Colonic mucosa (tissue), 4 donors: ENCODE data around the gene PTPRE. TPM values are rescaled to one million over a fixed set of nuclear protein-coding genes. Genes with fewer than 3 reads are reported as not detected.

Experiments used
- DNase-seq: peaks from one replicate; pipeline ENCODE4 v3.0.0-alpha.2; 2020
- H3K27ac ChIP-seq: fragments of 200-600 bp; one replicate; pipeline ENCODE4 v1.8.0; 2021
- H3K27me3 ChIP-seq: fragments of 200-600 bp; one replicate; pipeline ENCODE4 v1.8.0; 2021
- H3K36me3 ChIP-seq: fragments of 200-600 bp; one replicate; pipeline ENCODE4 v1.8.0; 2021
- H3K4me1 ChIP-seq: fragments of 200-600 bp; one replicate; pipeline ENCODE4 v1.8.0; 2021; ENCODE audit warnings: mild to moderate bottlenecking
- H3K4me3 ChIP-seq: fragments of 200-600 bp; one replicate; pipeline ENCODE4 v1.8.0; 2021
- H3K9ac ChIP-seq, 2 donors: one replicate each; pipeline ENCODE4 v1.7.0; 2013; ENCODE audit warnings: control low read depth in 2 of 2, low read depth in 2 of 2, low read length in 2 of 2
- H3K9me3 ChIP-seq: fragments of 200-600 bp; one replicate; pipeline ENCODE4 v1.8.0; 2021
- intact Hi-C: fragments of 100-400 bp; cut with DNase I; formaldehyde crosslinking; loops from one replicate; pipeline ENCODE4 v1.14.1; 2022
- total RNA-seq, 2 donors: library from RNA; stranded (reverse); fragmentation: NEBNext Ultra II Directional in 1 of 2; extraction: Animal tissue kit (Norgen Biotek cat#: 25700) in 1 of 2; gene quantifications; one replicate each; pipeline ENCODE4 v1.2.1, GENCODE V29; 2021
- TF ChIP-seq, protein P1 (sequence below): fragments of 200-600 bp; IDR thresholded peaks from one replicate; pipeline ENCODE4 v1.8.0; 2022; ENCODE audit warnings: antibody characterized with exemption, mild to moderate bottlenecking
- donor health status: healthy.
- donor health status: DM: no; HTN: no; CAD: no.
- donor health status: DM: no; HTN: no; CAD: no.

PTPRE gene
- total RNA-seq, 2 donors from 2014 or later, result 15.9 to 18.8 TPM

DNA sequence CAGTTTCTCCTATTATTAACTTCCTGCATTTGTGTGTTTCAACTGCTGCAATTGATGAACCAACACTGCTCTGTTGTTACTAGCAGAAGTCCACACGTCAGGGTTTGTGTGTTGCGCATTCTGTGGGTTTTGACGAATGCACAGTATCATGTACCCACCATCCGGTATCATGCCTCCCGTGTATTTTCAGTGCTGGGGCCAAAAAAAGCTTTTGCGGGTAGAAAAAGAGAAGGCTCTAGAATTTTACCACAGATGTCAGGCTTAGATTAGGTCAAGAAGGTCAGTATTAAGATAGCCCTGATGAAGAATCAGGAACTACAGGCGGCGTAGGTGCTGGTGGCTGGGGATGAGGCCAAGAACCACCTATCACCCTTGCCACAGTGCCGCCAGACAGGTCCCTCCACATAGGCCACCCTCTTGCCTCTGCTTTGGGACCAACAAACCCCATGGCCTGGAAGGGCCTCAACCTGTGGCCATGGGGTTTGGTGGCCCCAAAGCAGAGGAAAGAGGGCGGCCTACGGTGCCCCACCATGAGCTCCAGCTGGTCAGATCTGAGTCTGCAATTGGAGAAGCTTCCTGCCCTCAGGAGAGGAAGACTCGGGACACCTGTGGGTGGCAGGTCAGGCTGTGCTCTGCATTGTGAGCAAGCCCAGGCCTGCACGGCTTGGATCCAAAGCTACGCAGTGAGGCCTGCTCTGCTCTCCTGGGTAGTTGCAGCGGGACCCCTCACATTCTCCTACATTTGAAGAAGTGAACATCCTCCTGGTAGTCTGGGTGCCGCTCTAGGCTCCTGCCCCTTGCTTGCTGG, 147.5 kb downstream of the PTPRE start:
- intact Hi-C loops, result no loop called here
- no peaks in the 10 kb centered on the region for H3K9me3 ChIP-seq

DNA sequence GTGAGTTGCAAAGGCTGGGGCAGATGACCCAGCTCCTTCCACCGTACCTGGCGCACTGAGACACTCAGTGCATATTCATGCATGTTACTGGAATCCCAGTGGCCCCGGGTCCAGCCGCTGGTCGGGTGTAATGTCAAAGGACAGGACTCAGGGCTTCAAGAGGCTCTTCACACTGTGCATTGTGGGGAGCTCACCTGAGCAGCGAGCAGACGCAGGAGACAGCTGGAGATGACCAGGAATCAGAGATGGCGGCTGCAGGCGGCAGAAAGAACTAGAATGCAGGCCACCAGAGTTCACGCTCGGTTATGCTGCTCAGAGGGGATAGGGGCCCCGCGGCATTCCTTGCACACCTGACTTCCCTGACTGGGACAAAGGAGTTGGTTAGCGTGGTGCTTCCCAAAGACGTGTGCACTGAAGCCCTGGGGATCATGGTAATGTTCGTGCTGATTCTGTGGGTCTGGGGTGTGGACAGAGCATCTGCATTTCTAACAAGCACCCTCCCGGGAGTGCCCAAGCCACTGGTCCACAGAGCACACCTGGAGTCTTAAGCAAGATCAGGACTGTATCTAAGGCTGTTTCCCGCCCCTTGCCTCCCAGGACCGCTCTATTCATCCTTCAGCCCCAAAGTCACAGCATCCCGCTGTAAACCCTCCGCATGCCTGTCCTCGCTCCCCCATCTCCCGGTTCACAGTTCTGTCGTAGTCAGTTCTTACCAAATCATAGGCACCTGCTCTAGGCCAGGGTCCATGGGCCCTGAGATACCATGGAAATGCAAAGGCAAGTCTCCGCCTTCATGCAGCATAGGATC, 148.4 kb downstream of the PTPRE start:
- TF ChIP-seq, protein P1, sequence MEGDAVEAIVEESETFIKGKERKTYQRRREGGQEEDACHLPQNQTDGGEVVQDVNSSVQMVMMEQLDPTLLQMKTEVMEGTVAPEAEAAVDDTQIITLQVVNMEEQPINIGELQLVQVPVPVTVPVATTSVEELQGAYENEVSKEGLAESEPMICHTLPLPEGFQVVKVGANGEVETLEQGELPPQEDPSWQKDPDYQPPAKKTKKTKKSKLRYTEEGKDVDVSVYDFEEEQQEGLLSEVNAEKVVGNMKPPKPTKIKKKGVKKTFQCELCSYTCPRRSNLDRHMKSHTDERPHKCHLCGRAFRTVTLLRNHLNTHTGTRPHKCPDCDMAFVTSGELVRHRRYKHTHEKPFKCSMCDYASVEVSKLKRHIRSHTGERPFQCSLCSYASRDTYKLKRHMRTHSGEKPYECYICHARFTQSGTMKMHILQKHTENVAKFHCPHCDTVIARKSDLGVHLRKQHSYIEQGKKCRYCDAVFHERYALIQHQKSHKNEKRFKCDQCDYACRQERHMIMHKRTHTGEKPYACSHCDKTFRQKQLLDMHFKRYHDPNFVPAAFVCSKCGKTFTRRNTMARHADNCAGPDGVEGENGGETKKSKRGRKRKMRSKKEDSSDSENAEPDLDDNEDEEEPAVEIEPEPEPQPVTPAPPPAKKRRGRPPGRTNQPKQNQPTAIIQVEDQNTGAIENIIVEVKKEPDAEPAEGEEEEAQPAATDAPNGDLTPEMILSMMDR, result no peak
- H3K27me3 ChIP-seq, result no peaks in the 10 kb centered on the region
- H3K27ac ChIP-seq, result no peak overlapping the region
- no peak overlapping the region for H3K4me3 ChIP-seq
- no peaks in the 10 kb centered on the region for H3K36me3 ChIP-seq
- H3K9me3 ChIP-seq, result no peaks in the 10 kb centered on the region
- H3K4me1 ChIP-seq, result no peaks in the 10 kb centered on the region
- intact Hi-C loops, result no loop called here
- H3K9ac ChIP-seq, result no peak overlapping the region
- no peak for DNase-seq

More for the DNA sequence above, 147.5 kb downstream of the PTPRE start:
- H3K27ac ChIP-seq, result no peak overlapping the region
- TF ChIP-seq, protein P1, result no peak
- no peaks in the 10 kb centered on the region for H3K36me3 ChIP-seq
- no peaks in the 10 kb centered on the region for H3K27me3 ChIP-seq
- no peak for DNase-seq
- no peak overlapping the region for H3K4me3 ChIP-seq
- no peak overlapping the region for H3K9ac ChIP-seq
- H3K4me1 ChIP-seq, result no peaks in the 10 kb centered on the region

DNA sequence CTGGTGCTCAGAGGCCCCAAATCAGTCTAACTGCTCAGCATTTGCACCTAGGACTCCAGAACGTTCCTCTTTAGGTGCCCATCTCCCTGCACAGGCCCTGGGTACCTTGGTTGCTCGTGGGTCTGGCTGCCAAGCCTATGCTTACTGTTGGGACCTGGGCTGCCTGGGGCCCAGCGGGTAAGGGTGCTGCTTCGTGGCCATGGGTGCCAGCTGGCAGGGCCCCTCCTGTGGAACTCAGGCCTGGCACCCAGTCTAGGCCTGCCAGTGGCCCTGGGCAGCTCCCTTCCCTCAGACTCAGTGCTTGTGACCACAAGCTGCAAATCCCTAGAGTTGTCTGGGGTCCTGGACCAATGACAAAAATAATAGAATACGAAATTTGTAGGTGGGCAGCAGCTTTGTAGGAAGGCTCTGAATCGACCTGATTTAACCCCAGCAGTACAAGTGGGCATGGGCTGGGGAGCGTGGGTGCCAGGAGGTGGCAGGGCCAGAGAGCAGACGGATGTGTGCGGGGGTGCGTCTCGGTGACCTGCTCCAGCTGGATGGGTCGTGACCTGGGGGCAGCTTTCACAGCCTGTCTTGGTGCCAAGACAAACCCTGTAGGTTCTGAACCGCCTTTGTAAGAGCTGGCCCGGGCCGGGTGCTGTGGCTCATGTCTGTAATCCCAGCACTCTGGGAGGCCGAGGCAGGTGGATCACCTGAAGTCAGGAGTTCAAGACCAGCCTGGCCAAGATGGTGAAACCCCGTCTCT, 149.6 kb downstream of the PTPRE start:
- H3K4me3 ChIP-seq, result no peak overlapping the region
- no peaks in the 10 kb centered on the region for H3K9me3 ChIP-seq
- DNase-seq, result no peak
- no peak overlapping the region for H3K27ac ChIP-seq
- no peak overlapping the region for H3K9ac ChIP-seq
- intact Hi-C loops, result no loop called here
- no peaks in the 10 kb centered on the region for H3K36me3 ChIP-seq
- no peaks in the 10 kb centered on the region for H3K27me3 ChIP-seq
- H3K4me1 ChIP-seq, result no peaks in the 10 kb centered on the region
- TF ChIP-seq, protein P1, result no peak

DNA sequence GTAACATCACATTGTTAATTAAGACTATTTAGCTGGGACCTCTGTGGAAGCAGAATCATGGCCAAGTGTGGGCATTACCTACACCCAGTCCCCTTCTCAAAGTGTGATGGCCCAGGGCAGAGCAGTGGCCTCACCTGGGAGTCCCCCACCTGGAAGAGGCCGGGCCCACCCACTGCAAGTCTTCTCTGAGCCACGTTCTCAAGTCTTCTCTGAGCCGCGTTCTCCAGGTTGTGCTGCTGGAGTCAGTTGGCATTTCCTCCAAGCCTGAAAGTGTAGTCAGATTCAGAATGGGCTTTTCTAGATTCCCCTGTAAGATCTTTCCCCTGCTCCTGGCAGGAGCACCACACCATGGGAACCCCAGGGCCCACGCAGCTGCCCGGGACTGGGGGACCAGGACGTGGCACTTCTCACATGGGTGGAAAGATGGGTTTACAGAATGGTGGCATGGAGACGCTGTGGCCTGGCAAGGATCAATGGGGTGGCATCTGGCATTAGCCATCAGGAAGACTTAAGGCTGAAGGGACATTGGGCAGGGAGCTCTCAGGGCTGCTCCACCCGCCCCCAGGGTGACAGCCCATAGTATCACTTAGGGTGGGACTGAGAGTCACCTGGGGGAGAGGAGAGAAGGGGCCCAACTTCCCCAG, 151.3 kb downstream of the PTPRE start:
- DNase-seq, result no peak
- H3K4me1 ChIP-seq, result no peaks in the 10 kb centered on the region
- H3K9ac ChIP-seq, result no peak overlapping the region
- H3K36me3 ChIP-seq, result no peaks in the 10 kb centered on the region
- no peaks in the 10 kb centered on the region for H3K9me3 ChIP-seq
- intact Hi-C loops, result no loop called here
- TF ChIP-seq, protein P1, result no peak
- H3K27me3 ChIP-seq, result no peaks in the 10 kb centered on the region
- H3K4me3 ChIP-seq, result no peak overlapping the region
- H3K27ac ChIP-seq, result no peak overlapping the region

GRCh38 chr10:128058750-128059134, 151.8 kb downstream of the PTPRE start:
- Histone ChIP-seq H3K27me3 (no peaks in the 10 kb centered on the region), H3K9me3 (no peaks in the 10 kb centered on the region), H3K27ac (no peak overlapping the region), H3K4me1 (no peaks in the 10 kb centered on the region), H3K9ac (no peak overlapping the region), H3K4me3 (no peak overlapping the region), H3K36me3 (no peaks in the 10 kb centered on the region)
- TF ChIP-seq, protein P1, result no peak
- intact Hi-C loops, result no loop called here
- no peak for DNase-seq
